ENCODE data around the gene UEVLD.

Gene UEVLD

GRCh38 chr11:18502352-18502751 is 86.2 kb downstream of the UEVLD start:
- H3K4me3 ChIP-seq (ENCODE audit: low read depth, low read length): no peak overlapping the region

GRCh38 chr11:18501629-18502028 is 86.9 kb downstream of the UEVLD start:
- H3K4me3 ChIP-seq (ENCODE audit: low read depth, low read length): no peak overlapping the region

GRCh38 chr11:18498039-18498438 is 90.5 kb downstream of the UEVLD start:
- no peak overlapping the region for H3K4me3 ChIP-seq (ENCODE audit: low read depth, low read length)

- H3K4me3 ChIP-seq (ENCODE audit: low read depth, low read length): no peak overlapping the region
Observed at GRCh38 chr11:18495703-18496102, 92.8 kb downstream of the UEVLD start.

- H3K4me3 ChIP-seq (ENCODE audit: low read depth, low read length): no peak overlapping the region
Observed at GRCh38 chr11:18495271-18495670, 93.3 kb downstream of the UEVLD start.

GRCh38 chr11:18493310-18493709 is 95.2 kb downstream of the UEVLD start:
- no peak overlapping the region for H3K4me3 ChIP-seq (ENCODE audit: low read depth, low read length)

- H3K4me3 ChIP-seq (ENCODE audit: low read depth, low read length): no peak overlapping the region
Observed at GRCh38 chr11:18492888-18493287, 95.6 kb downstream of the UEVLD start.

- H3K4me3 ChIP-seq (ENCODE audit: low read depth, low read length): no peak overlapping the region
Observed at GRCh38 chr11:18491924-18492323, 96.6 kb downstream of the UEVLD start.

- H3K4me3 ChIP-seq (ENCODE audit: low read depth, low read length): no peak overlapping the region
Observed at GRCh38 chr11:18490736-18491485, 97.6 kb downstream of the UEVLD start.

GRCh38 chr11:18490319-18490718 is 98.2 kb downstream of the UEVLD start:
- no peak overlapping the region for H3K4me3 ChIP-seq (ENCODE audit: low read depth, low read length)

- no peak overlapping the region for H3K4me3 ChIP-seq (ENCODE audit: low read depth, low read length)
Observed at GRCh38 chr11:18485913-18486528, 102.5 kb downstream of the UEVLD start.

Measured in iPS-11a (cell line).